B cell (primary cell): ENCODE measurements around the gene ITPR3.

Source experiments
- CTCF ChIP-seq: fragments of 200-600 bp; IDR thresholded peaks from one replicate; pipeline ENCODE4 v1.8.0; 2022; ENCODE audit warnings: antibody characterized with exemption, mild to moderate bottlenecking
- EZH2 ChIP-seq: IDR thresholded peaks from 2 replicates; pipeline ENCODE4 v1.6.1; 2012; ENCODE audit warnings: borderline replicate concordance, low read depth, mild to moderate bottlenecking, moderate library complexity, low read length; ENCODE audit not compliant: insufficient read depth, poor library complexity, severe bottlenecking

DNA sequence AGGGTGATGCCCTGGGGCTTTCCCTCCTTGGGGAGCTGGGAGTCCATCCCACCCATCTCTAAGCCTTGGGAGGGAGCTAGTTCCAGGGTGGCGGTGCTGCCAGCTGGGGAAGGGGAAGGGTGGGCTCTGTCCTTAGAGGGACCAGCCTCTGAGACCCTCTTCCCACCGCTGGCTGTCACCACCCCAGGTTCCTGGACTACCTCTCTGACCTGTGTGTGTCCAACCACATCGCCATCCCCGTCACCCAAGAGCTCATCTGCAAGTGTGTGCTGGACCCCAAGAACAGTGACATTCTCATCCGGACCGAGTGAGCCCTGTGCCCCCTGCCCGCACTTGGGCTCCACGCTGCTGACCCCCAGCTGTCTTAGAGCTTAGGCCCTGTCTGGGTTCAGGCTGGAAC, 47.2 kb downstream of the ITPR3 start:
- TF ChIP-seq CTCF (no peak), EZH2 (no peak)
